ENCODE data around the gene NPM3. TPM values are rescaled to one million over a fixed set of nuclear protein-coding genes. Genes with fewer than 3 reads are reported as not detected.

Gene NPM3
- total RNA-seq (2012; rRNA removed) (112 and 122 TPM in 2 replicates), polyA plus RNA-seq (2012; rRNA removed) (72.3 and 84.1 TPM in 2 replicates), Bru-seq, nascent RNA (percentile 58 among the genes with signal in this experiment), BruChase-seq, experiment 1, labeled RNA remaining after a 6-hour chase (percentile 55 among the genes with signal in this experiment), BruChase-seq, experiment 2, labeled RNA remaining after a 2-hour chase (percentile 51 among the genes with signal in this experiment)
- 165 and 166 TPM in 2 replicates for polyA plus RNA-seq (2012; cell fraction: cytosol; rRNA removed)
- 33.0 and 60.2 TPM in 2 replicates for polyA plus RNA-seq (2012; cell fraction: nucleus; rRNA removed; ENCODE audit: low replicate concordance)
- long read RNA-seq, partial matches to known transcripts = 1 of 2 reads
- long read RNA-seq, other reads (novel, unspliced or antisense) = 1 of 2 reads

GRCh38 chr10:101782811-101783735 lies at the start of gene NPM3:
Gene NPM3, minus strand, starts transcription at chr10:101783446. Its CDS starts 56 bp downstream, at chr10:101783390.
- no peaks in the 10 kb centered on the region for H3K9me3 ChIP-seq (ENCODE audit: control insufficient read depth, insufficient read depth, low read length)
- TF ChIP-seq RAD21 (IDR thresholded peaks at IDR 0.05; ENCODE audit: low read length) = no peak
- no peak for TF ChIP-seq FOS (IDR thresholded peaks at IDR 0.05; ENCODE audit: low read depth, low read length)
- TF ChIP-seq USF2 (IDR thresholded peaks at IDR 0.05; ENCODE audit: low read depth, low read length) = 0 out of 2 replicates have a peak, but pooled peaks have one; percentile 12
- TF ChIP-seq RFX5 (IDR thresholded peaks at IDR 0.05; ENCODE audit: low read depth, low read length) = no peak
- TF ChIP-seq NFE2L2 (IDR thresholded peaks at IDR 0.05; ENCODE audit: low read depth, low read length) = no peak
- TF ChIP-seq MXI1 (IDR thresholded peaks at IDR 0.05; ENCODE audit: borderline replicate concordance, low read depth, low read length) = peak; percentile 43; the same call in 1 of the 2 replicates
- peak; percentile 51; the same call in 1 of the 2 replicates for TF ChIP-seq BHLHE40 (IDR thresholded peaks at IDR 0.05; ENCODE audit: low read depth, low read length)
- peak; percentile 59; the same call in 1 of the 2 replicates for TF ChIP-seq POLR2A (IDR thresholded peaks at IDR 0.05; ENCODE audit: low read depth, low read length)
- peak; percentile 96; the same call in 1 of the 2 replicates for TF ChIP-seq MAZ (IDR thresholded peaks at IDR 0.05; ENCODE audit: borderline replicate concordance, low read depth, low read length)
- TF ChIP-seq CHD1 (IDR thresholded peaks at IDR 0.05; ENCODE audit: low read depth, low read length) = no peak
- TF ChIP-seq RCOR1 (IDR thresholded peaks at IDR 0.05; ENCODE audit: insufficient replicate concordance, low read length) = no peak
- no peak for TF ChIP-seq CTCF (conservative IDR thresholded peaks at IDR 0.05; ENCODE audit: low read depth, low read length)
- CTCF ChIA-PET = interaction anchor here (0.5 to 0.6 kb wide), 2 partner anchors 20 to 365 kb away, joined by 3 to 4 read pairs; no protein-coding TSS in a partner anchor
- peaks cover 31% of the 10 kb centered on the region for H4K20me1 ChIP-seq (ENCODE audit: insufficient read depth, low read length)
- peaks cover 11% of the 10 kb centered on the region for H3K4me1 ChIP-seq (ENCODE audit: control insufficient read depth, insufficient read depth, low read length)
- peak within 1 kb of the TSS; percentile 75 for H3K23ac ChIP-seq (ENCODE audit: low read depth, low read length)
- H4K91ac ChIP-seq (ENCODE audit: insufficient read depth, low read depth, low read length) = peak within 1 kb of the TSS; percentile 23; the same call in 1 of the 2 replicates
- H2AK5ac ChIP-seq (ENCODE audit: low read depth, low read length) = peak within 1 kb of the TSS; percentile 93
- peak within 1 kb of the TSS; percentile 80 to 88 for H4K8ac ChIP-seq (ENCODE audit: low read depth in 2 of 2, low read length in 2 of 2)
- H3K18ac ChIP-seq (ENCODE audit: low read depth, low read length) = peak within 1 kb of the TSS; percentile 22; the same call in 1 of the 2 replicates
- intact Hi-C loops (cut with micrococcal nuclease) (loop anchor here (10.0 kb wide), 1 partner anchor 488 kb away; no protein-coding TSS in a partner anchor), dilution Hi-C loops (cut with HindIII; ENCODE audit: low sequenced_read_pairs, unreplicated experiment) (no loop called here), in situ Hi-C loops (cut with MboI; ENCODE audit: low sequenced_read_pairs) (loop anchor here (5.0 kb wide), 2 partner anchors 176 to 571 kb away; no protein-coding TSS in a partner anchor)
- peak within 1 kb of the TSS; percentile 44 for H2BK5ac ChIP-seq (ENCODE audit: low read depth, low read length, poor library complexity, severe bottlenecking)
- H2BK120ac ChIP-seq (ENCODE audit: low read depth, low read length) = no peak within 1 kb of the TSS; the same call in 1 of the 2 replicates
- no peak within 1 kb of the TSS for H2BK20ac ChIP-seq (ENCODE audit: low read depth, low read length)
- peak within 1 kb of the TSS; percentile 63 for H3K4me3 ChIP-seq (ENCODE audit: insufficient read depth, low read depth, low read length)
- WGBS, 2 experiments (ENCODE audit: extremely low coverage in 2 of 2, insufficient read length in 1 of 2) = 0% methylated on average over 28 of the region's 57 CpGs; no CpG with 5 or more reads in 1 of the 2 experiments
- H3K4ac ChIP-seq (ENCODE audit: low read depth, low read length) = peak within 1 kb of the TSS; percentile 84
- peak; percentile 84 for ATAC-seq (ENCODE audit: low read depth)
- H4K5ac ChIP-seq (ENCODE audit: low read depth, low read length) = peak within 1 kb of the TSS; percentile 51; the same call in 1 of the 2 replicates
- peaks cover 3% of the 10 kb centered on the region; the same call in 1 of the 2 replicates for H3K27me3 ChIP-seq (ENCODE audit: control insufficient read depth, insufficient read depth, low read length)
- POLR2A ChIA-PET (ENCODE audit: unreplicated experiment) = interaction anchor here (0.5 kb wide), 1 partner anchor 294 kb away, joined by 5 read pairs; no protein-coding TSS in a partner anchor
- H3K27ac ChIP-seq (ENCODE audit: insufficient read depth, low read length) = peak within 1 kb of the TSS; percentile 51
- peak within 1 kb of the TSS; percentile 90 for H3K14ac ChIP-seq (replicated peaks; ENCODE audit: low read depth, low read length)
- no TSS peak for BruUV-seq (replicated peaks)
- peaks cover 20% of the 10 kb centered on the region for H3K36me3 ChIP-seq (ENCODE audit: control insufficient read depth, insufficient read depth, low read length)
- H2BK15ac ChIP-seq (ENCODE audit: low read depth, low read length) = no peak within 1 kb of the TSS
- no peaks in the 10 kb centered on the region; the same call in 1 of the 2 replicates for H3K9me1 ChIP-seq (ENCODE audit: insufficient read depth, low read length)
- H2AK9ac ChIP-seq (replicated peaks; ENCODE audit: low read depth, low read length, poor library complexity) = peak within 1 kb of the TSS; percentile 97
- peak within 1 kb of the TSS; percentile 64; the same call in 1 of the 2 replicates for H3K56ac ChIP-seq (ENCODE audit: extremely low read depth, insufficient read depth, low read length)
- H3K9ac ChIP-seq (ENCODE audit: low read depth, low read length) = peak within 1 kb of the TSS; percentile 67
- peak within 1 kb of the TSS; percentile 91 for H3K4me2 ChIP-seq (ENCODE audit: low read depth, low read length)
- H2AFZ ChIP-seq (replicated peaks; ENCODE audit: low read length, poor library complexity) = peak within 1 kb of the TSS; percentile 92
- DNase-seq = peak; percentile 70
- H3K79me1 ChIP-seq (ENCODE audit: low read depth in 1 of 2, low read length in 2 of 2) = peaks cover 31 to 54% of the 10 kb centered on the region in 2 experiments
